H1 (cell line): ENCODE results near the gene ZNF791. TPM values are rescaled to one million over a fixed set of nuclear protein-coding genes. Genes with fewer than 3 reads are reported as not detected.

Experiments used
- CTCF ChIA-PET: fragments of 300-600 bp; sonication (Branson Sonifier 250); formaldehyde crosslinking; loops from one replicate; lab custom pipeline; 2021; ENCODE audit not compliant: partially characterized antibody; lab: Charles Lee
- POLR2A ChIA-PET: fragments of 300-600 bp; sonication (Branson Sonifier 250); formaldehyde crosslinking; loops from one replicate; lab custom pipeline; 2021; ENCODE audit warnings: inconsistent platforms; ENCODE audit not compliant: partially characterized antibody; lab: Charles Lee
- DNase-seq, 2 experiments: peaks; one replicate each; pipeline versions ENCODE4 v3.0.0 to v3.0.0-alpha.2; 2010 to 2022; ENCODE audit warnings: low spot score in 2 of 2, low read depth in 1 of 2, mixed read lengths in 1 of 2
- FAIRE-seq: peaks from 2 replicates; lab custom pipeline; 2011; peaks lifted over from hg19 to GRCh38; lab: Jason Lieb, UNC
- H2AFZ ChIP-seq: 2 replicates; pipeline ENCODE4 v1.8.1; 2012; ENCODE audit warnings: low read length, inconsistent platforms
- H2AK5ac ChIP-seq: 2 replicates; pipeline ENCODE4 v1.6.1; 2013; ENCODE audit warnings: low read depth, low read length
- H2BK120ac ChIP-seq: replicated peaks from 2 replicates; pipeline ENCODE3; 2013; ENCODE audit warnings: low read depth, low read length, inconsistent platforms
- H2BK12ac ChIP-seq: 2 replicates; pipeline ENCODE4 v1.6.1; 2013; ENCODE audit warnings: low read depth, low read length
- H2BK15ac ChIP-seq: 2 replicates; pipeline ENCODE4 v1.6.1; 2013; ENCODE audit warnings: low read length
- H2BK20ac ChIP-seq: 2 replicates; pipeline ENCODE4 v1.6.1; 2013; ENCODE audit warnings: low read length
- H2BK5ac ChIP-seq: 2 replicates; pipeline ENCODE4 v1.6.1; 2013; ENCODE audit warnings: low read depth, low read length
- H3K14ac ChIP-seq: 2 replicates; pipeline ENCODE4 v1.6.1; 2013; ENCODE audit warnings: inconsistent platforms; ENCODE audit not compliant: insufficient read length
- H3K18ac ChIP-seq: 2 replicates; pipeline ENCODE4 v1.6.1; 2013; ENCODE audit warnings: low read length; ENCODE audit errors: extremely low read depth
- H3K23ac ChIP-seq: 2 replicates; pipeline ENCODE4 v1.6.1; 2013; ENCODE audit warnings: inconsistent platforms; ENCODE audit not compliant: insufficient read length
- H3K23me2 ChIP-seq: 2 replicates; pipeline ENCODE4 v1.6.1; 2013; ENCODE audit warnings: low read depth, low read length
- H3K27ac ChIP-seq: 2 replicates; pipeline ENCODE4 v1.6.1; 2011; ENCODE audit warnings: low read depth, low read length, inconsistent platforms
- H3K27me3 ChIP-seq, 4 experiments: replicated peaks in 1 of 4; 1 replicate in 1 of 4; 2 replicates in 3 of 4; pipeline versions ENCODE4 v1.6.1 to v1.8.1; 2011 to 2013; ENCODE audit warnings: low read length in 3 of 4, mild to moderate bottlenecking in 3 of 4, inconsistent platforms in 2 of 4, mixed read lengths in 2 of 4, moderate library complexity in 1 of 4; ENCODE audit not compliant: control insufficient read depth in 3 of 4, insufficient read depth in 3 of 4; ENCODE audit errors: extremely low read depth in 1 of 4
- H3K36me3 ChIP-seq, 4 experiments: 2 replicates each; pipeline versions ENCODE4 v1.6.1 to v1.8.1; 2011 to 2013; ENCODE audit warnings: mild to moderate bottlenecking in 4 of 4, low read length in 3 of 4, moderate library complexity in 2 of 4, control low read depth in 1 of 4, inconsistent platforms in 1 of 4; ENCODE audit not compliant: insufficient read depth in 4 of 4, control insufficient read depth in 2 of 4
- H3K4ac ChIP-seq: replicated peaks from 2 replicates; pipeline ENCODE3; 2013; ENCODE audit warnings: low read length, low read depth, mixed read lengths, inconsistent platforms; ENCODE audit not compliant: insufficient read length
- H3K4me1 ChIP-seq, 4 experiments: replicated peaks in 1 of 4; 1 replicate in 1 of 4; 2 replicates in 3 of 4; pipeline versions ENCODE4 v1.6.1 to v1.8.1; 2011 to 2013; ENCODE audit warnings: low read length in 3 of 4, inconsistent platforms in 2 of 4, mixed read lengths in 1 of 4; ENCODE audit not compliant: insufficient read depth in 4 of 4, control insufficient read depth in 3 of 4
- H3K4me2 ChIP-seq, 2 experiments: 2 replicates each; pipeline versions ENCODE4 v1.6.1 to v1.8.1; 2011 to 2013; ENCODE audit warnings: low read depth in 2 of 2, low read length in 2 of 2, control low read depth in 1 of 2, inconsistent platforms in 1 of 2, mild to moderate bottlenecking in 1 of 2; ENCODE audit not compliant: insufficient read depth in 1 of 2
- H3K4me3 ChIP-seq, 4 experiments: fragments of 200-600, 300-600 bp in 1 of 4; sonication (generic), shearing (Covaris generic), sonication (Bioruptor Twin) in 1 of 4; 2 replicates each; pipeline versions ENCODE4 v1.5.1 to v1.8.1; 2011 to 2016; ENCODE audit warnings: low read length in 4 of 4, low read depth in 3 of 4, control low read depth in 2 of 4, inconsistent platforms in 2 of 4, mild to moderate bottlenecking in 2 of 4, mixed read lengths in 1 of 4, moderate library complexity in 1 of 4; ENCODE audit not compliant: insufficient read depth in 2 of 4; ENCODE audit errors: extremely low read depth in 1 of 4
- H3K56ac ChIP-seq: replicated peaks from 2 replicates; pipeline ENCODE3; 2013; ENCODE audit warnings: low read depth, mild to moderate bottlenecking, mixed read lengths, low read length, inconsistent platforms; ENCODE audit not compliant: insufficient read length
- H3K79me1 ChIP-seq: 2 replicates; pipeline ENCODE4 v1.6.1; 2013; ENCODE audit warnings: low read depth, low read length, control low read depth
- H3K79me2 ChIP-seq, 2 experiments: 2 replicates each; pipeline versions ENCODE4 v1.6.1 to v1.8.1; 2012 to 2013; ENCODE audit warnings: low read length in 2 of 2, mild to moderate bottlenecking in 2 of 2, inconsistent platforms in 1 of 2; ENCODE audit not compliant: insufficient read depth in 2 of 2, control insufficient read depth in 1 of 2
- H3K9ac ChIP-seq, 4 experiments: replicated peaks in 1 of 4; 1 replicate in 1 of 4; 2 replicates in 3 of 4; pipeline versions ENCODE4 v1.6.1 to v1.8.1; 2011 to 2013; ENCODE audit warnings: low read depth in 3 of 4, low read length in 3 of 4, control low read depth in 2 of 4, mild to moderate bottlenecking in 2 of 4, moderate library complexity in 2 of 4, inconsistent platforms in 1 of 4; ENCODE audit errors: extremely low read depth in 1 of 4
- H3K9me3 ChIP-seq, 2 experiments: 2 replicates each; pipeline versions ENCODE4 v1.6.1 to v1.8.1; 2012 to 2013; ENCODE audit warnings: mild to moderate bottlenecking in 2 of 2, moderate library complexity in 2 of 2, control low read depth in 1 of 2, inconsistent platforms in 1 of 2, low read depth in 1 of 2, low read length in 1 of 2, mixed read lengths in 1 of 2; ENCODE audit not compliant: insufficient read depth in 2 of 2
- H4K20me1 ChIP-seq, 2 experiments: replicated peaks in 1 of 2; 2 replicates each; pipeline versions ENCODE3 to v1.8.1; 2011 to 2013; ENCODE audit warnings: inconsistent platforms in 2 of 2, low read length in 2 of 2, mild to moderate bottlenecking in 1 of 2; ENCODE audit not compliant: insufficient read depth in 2 of 2, control insufficient read depth in 1 of 2
- H4K5ac ChIP-seq: 2 replicates; pipeline ENCODE4 v1.6.1; 2013; ENCODE audit warnings: low read length, low read depth, mixed read lengths, inconsistent platforms; ENCODE audit not compliant: insufficient read length
- H4K8ac ChIP-seq: 2 replicates; pipeline ENCODE4 v1.8.0; 2013; ENCODE audit warnings: mild to moderate bottlenecking, moderate library complexity, low read length, inconsistent platforms; ENCODE audit not compliant: insufficient read depth; ENCODE audit errors: extremely low read depth
- H4K91ac ChIP-seq: replicated peaks from 2 replicates; pipeline ENCODE3; 2013; ENCODE audit warnings: low read length, mixed read lengths, inconsistent platforms; ENCODE audit not compliant: insufficient read length
- ASH2L ChIP-seq: fragments of 200-600, 300-600 bp; sonication (generic); IDR thresholded peaks from one replicate; pipeline ENCODE4 v1.7.1; 2017; ENCODE audit warnings: low read length
- CBX5 ChIP-seq: fragments of 300-800, 300-1000 bp; sonication (generic); IDR thresholded peaks from 2 replicates; pipeline ENCODE4 v1.7.1; 2016; ENCODE audit warnings: antibody characterized with exemption, low read length, low read depth
- CEBPB ChIP-seq: IDR thresholded peaks from 2 replicates; pipeline ENCODE4 v1.6.1; 2012; ENCODE audit warnings: low read depth, low read length
- GTF2F1 ChIP-seq: IDR thresholded peaks from 2 replicates; pipeline ENCODE4 v1.6.1; 2012; ENCODE audit warnings: low read depth, low read length, improper control_type of control experiment, borderline replicate concordance
- JUND ChIP-seq: IDR thresholded peaks from 2 replicates; pipeline ENCODE4 v1.6.1; 2011; ENCODE audit warnings: mild to moderate bottlenecking, improper control_type of control experiment, low read length
- KDM1A ChIP-seq: fragments of 200-600, 300-600 bp; sonication (generic); IDR thresholded peaks from 2 replicates; pipeline ENCODE4 v1.7.1; 2016; ENCODE audit warnings: mild to moderate bottlenecking, low read length, borderline replicate concordance
- POU5F1 ChIP-seq: IDR thresholded peaks from 2 replicates; pipeline ENCODE4 v1.6.1; 2011; ENCODE audit warnings: low read depth, mild to moderate bottlenecking, low read length, moderate library complexity
- RFX5 ChIP-seq: IDR thresholded peaks from 2 replicates; pipeline ENCODE4 v1.6.1; 2011; ENCODE audit warnings: low read depth, low read length, improper control_type of control experiment, borderline replicate concordance
- SP4 ChIP-seq: IDR thresholded peaks from 2 replicates; pipeline ENCODE4 v1.6.1; 2012; ENCODE audit warnings: low read length, inconsistent platforms
- TAF1 ChIP-seq: IDR thresholded peaks from 2 replicates; pipeline ENCODE4 v1.6.1; 2011; ENCODE audit warnings: mild to moderate bottlenecking, low read depth, low read length
- TEAD4 ChIP-seq: IDR thresholded peaks from 2 replicates; pipeline ENCODE4 v1.6.1; 2012; ENCODE audit warnings: low read depth, low read length, inconsistent platforms, mixed read lengths
- ZNF274 ChIP-seq: IDR thresholded peaks from 2 replicates; pipeline ENCODE4 v1.7.0; 2012; ENCODE audit warnings: low read length, borderline replicate concordance; ENCODE audit errors: extremely low read depth
- WGBS, 2 experiments: shearing (Covaris generic) in 1 of 2; methylation state at CpG; one replicate each; pipeline versions ENCODE4 v1.1.6 to v1.1.7; 2013 to 2015; ENCODE audit warnings: low lambda C conversion rate in 2 of 2, mixed read lengths in 2 of 2, inconsistent platforms in 1 of 2, low coverage in 1 of 2, missing lambda C conversion rate in 1 of 2; ENCODE audit not compliant: insufficient replicate concordance in 2 of 2, insufficient coverage in 1 of 2, insufficient read length in 1 of 2; ENCODE audit errors: extremely low coverage in 1 of 2, missing lambda C conversion rate in 1 of 2; 5-methylcytosine and 5-hydroxymethylcytosine counted together
- polyA plus RNA-seq, 7 experiments: library from polyadenylated mRNA; depleted of rRNA in 3 of 7; stranded (reverse) in 5 of 7; unstranded in 2 of 7; fragments of >200 nt in 5 of 7; fragments of 200-250 nt in 2 of 7; gene quantifications; 1 replicate in 5 of 7; 2 replicates in 1 of 7; 4 replicates in 1 of 7; pipeline versions ENCODE4 v1.2.1 to v1.2.3, GENCODE V29; 2011 to 2013; ENCODE audit warnings: missing spikeins in 2 of 7, mixed read lengths in 2 of 7
- total RNA-seq: library from RNA; stranded (reverse); fragmentation: NEBNext Ultra II Directional; extraction: Animal tissue kit (Norgen Biotek cat#: 25700); gene quantifications from 2 replicates; pipeline ENCODE4 v1.2.1, GENCODE V29; 2021
- TF ChIP-seq, protein P1 (sequence below), 3 experiments: IDR thresholded peaks; 1 replicate in 2 of 3; 2 replicates in 1 of 3; pipeline versions ENCODE4 v1.5.1 to v1.6.1; 2011; ENCODE audit warnings: low read length in 3 of 3, mild to moderate bottlenecking in 3 of 3, inconsistent platforms in 2 of 3, low read depth in 1 of 3, moderate library complexity in 1 of 3; ENCODE audit not compliant: insufficient read depth in 1 of 3; ENCODE audit errors: control extremely low read depth in 1 of 3

ZNF791 gene
- total and polyA plus RNA-seq, 2 of the 8 experiments (the other 6 are each of a cell fraction or from before 2014, with no cell fraction given): 4.1 to 18.6 TPM

DNA sequence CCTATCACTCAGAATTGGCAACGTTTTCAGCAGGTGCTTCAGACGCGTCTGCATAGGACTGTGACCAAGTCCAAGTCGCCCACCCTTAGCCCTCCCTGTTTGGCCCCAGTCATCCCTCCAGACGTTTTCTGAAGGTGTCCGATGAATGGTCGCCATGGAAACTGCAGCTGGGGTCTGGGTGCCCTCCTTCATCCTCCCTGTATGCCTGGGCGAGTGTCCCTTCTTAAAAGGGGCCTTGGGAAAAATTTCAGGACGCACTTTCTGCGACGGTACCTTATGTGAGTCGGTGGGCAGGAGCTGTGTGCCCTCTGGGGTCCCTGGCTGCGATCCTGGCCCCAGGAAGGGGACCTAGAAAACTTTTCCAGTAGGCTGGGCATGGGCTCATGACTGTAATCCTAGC, 30.7 kb downstream of the ZNF791 start:
- H4K20me1 ChIP-seq: no peaks in the 10 kb centered on the region
- no peak overlapping the region for H2BK5ac ChIP-seq
- H2BK20ac ChIP-seq: no peak overlapping the region
- no peak overlapping the region for H3K14ac ChIP-seq
- no peak overlapping the region for H2AK5ac ChIP-seq
- H3K36me3 ChIP-seq: no peaks in the 10 kb centered on the region
- H3K4ac ChIP-seq: no peak overlapping the region
- no peak overlapping the region for H3K18ac ChIP-seq
- FAIRE-seq (no peak), DNase-seq (no peak)
- H2BK15ac ChIP-seq: no peak overlapping the region
- H3K27me3 ChIP-seq: no peaks in the 10 kb centered on the region
- H3K79me2 ChIP-seq: no peaks in the 10 kb centered on the region
- no peak overlapping the region for H3K4me2 ChIP-seq
- no peak overlapping the region for H4K8ac ChIP-seq
- no peak overlapping the region for H3K23ac ChIP-seq
- no peak overlapping the region for H3K56ac ChIP-seq
- H3K27ac ChIP-seq: no peak overlapping the region
- no peak overlapping the region for H2AFZ ChIP-seq
- H3K79me1 ChIP-seq: no peaks in the 10 kb centered on the region
- no peak overlapping the region for H4K5ac ChIP-seq
- no peaks in the 10 kb centered on the region for H3K9me3 ChIP-seq
- no peak overlapping the region for H3K4me3 ChIP-seq
- H2BK12ac ChIP-seq: no peak overlapping the region
- peaks cover 1% of the 10 kb centered on the region; the same call in 1 of the 2 replicates for H3K23me2 ChIP-seq
- POLR2A ChIA-PET: interaction anchor here (1.3 to 1.4 kb wide), 2 partner anchors 9 to 28 kb away, joined by 3 to 4 read pairs; a partner anchor contains a TSS
- H3K9ac ChIP-seq: no peak overlapping the region
- no peak overlapping the region for H2BK120ac ChIP-seq
- WGBS, 2 experiments: 78% methylated on average over 12 of the region's 13 CpGs; no CpG with 5 or more reads in 1 of the 2 experiments
- H4K91ac ChIP-seq: no peak overlapping the region
- no peaks in the 10 kb centered on the region; a peak in 2 of 7 replicates for H3K4me1 ChIP-seq
- CTCF ChIA-PET: interaction anchor here (0.7 to 1.9 kb wide), 3 partner anchors 31 to 192 kb away, joined by 3 to 12 read pairs (median 4); no protein-coding TSS in a partner anchor
- TF ChIP-seq SP4: no peak
- no peak for TF ChIP-seq RFX5
- TF ChIP-seq CBX5: no peak
- TF ChIP-seq ZNF274: no peak
- no peak for TF ChIP-seq GTF2F1
- no peak for TF ChIP-seq ASH2L
- no peak for TF ChIP-seq KDM1A
- TF ChIP-seq POU5F1: no peak
- TF ChIP-seq, protein P1, sequence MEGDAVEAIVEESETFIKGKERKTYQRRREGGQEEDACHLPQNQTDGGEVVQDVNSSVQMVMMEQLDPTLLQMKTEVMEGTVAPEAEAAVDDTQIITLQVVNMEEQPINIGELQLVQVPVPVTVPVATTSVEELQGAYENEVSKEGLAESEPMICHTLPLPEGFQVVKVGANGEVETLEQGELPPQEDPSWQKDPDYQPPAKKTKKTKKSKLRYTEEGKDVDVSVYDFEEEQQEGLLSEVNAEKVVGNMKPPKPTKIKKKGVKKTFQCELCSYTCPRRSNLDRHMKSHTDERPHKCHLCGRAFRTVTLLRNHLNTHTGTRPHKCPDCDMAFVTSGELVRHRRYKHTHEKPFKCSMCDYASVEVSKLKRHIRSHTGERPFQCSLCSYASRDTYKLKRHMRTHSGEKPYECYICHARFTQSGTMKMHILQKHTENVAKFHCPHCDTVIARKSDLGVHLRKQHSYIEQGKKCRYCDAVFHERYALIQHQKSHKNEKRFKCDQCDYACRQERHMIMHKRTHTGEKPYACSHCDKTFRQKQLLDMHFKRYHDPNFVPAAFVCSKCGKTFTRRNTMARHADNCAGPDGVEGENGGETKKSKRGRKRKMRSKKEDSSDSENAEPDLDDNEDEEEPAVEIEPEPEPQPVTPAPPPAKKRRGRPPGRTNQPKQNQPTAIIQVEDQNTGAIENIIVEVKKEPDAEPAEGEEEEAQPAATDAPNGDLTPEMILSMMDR (IDR thresholded peaks at IDR 0.05; ENCODE audit: control extremely low read depth in 1 of 3, insufficient read depth in 1 of 3, low read depth in 1 of 3, low read length in 3 of 3): no peak
- TF ChIP-seq TEAD4: no peak
- TF ChIP-seq JUND: no peak
- no peak for TF ChIP-seq CEBPB
- TF ChIP-seq TAF1: no peak
